H9 (cell line): Measurements from ENCODE around the gene PPM1J. TPM values are rescaled to one million over a fixed set of nuclear protein-coding genes. Genes with fewer than 3 reads are reported as not detected.

Experiments
- DNase-seq: peaks from one replicate; pipeline ENCODE4 v3.0.0-alpha.2; 2017
- H2AFZ ChIP-seq: one replicate; pipeline ENCODE4 v1.6.1; 2013; ENCODE audit warnings: mild to moderate bottlenecking, low read length, control low read depth, moderate library complexity
- H2AK5ac ChIP-seq: 2 replicates; pipeline ENCODE4 v1.6.1; 2013; ENCODE audit warnings: low read length, control low read depth, mixed read lengths; ENCODE audit not compliant: insufficient read length
- H2BK120ac ChIP-seq: one replicate; pipeline ENCODE4 v1.6.1; 2013; ENCODE audit warnings: low read depth, mild to moderate bottlenecking, low read length, control low read depth, inconsistent platforms; ENCODE audit not compliant: poor library complexity, severe bottlenecking
- H2BK12ac ChIP-seq: 2 replicates; pipeline ENCODE4 v1.6.1; 2013; ENCODE audit warnings: low read length, control low read depth, mixed read lengths, low read depth; ENCODE audit not compliant: insufficient read length
- H2BK15ac ChIP-seq: 2 replicates; pipeline ENCODE4 v1.6.1; 2013; ENCODE audit warnings: low read depth, low read length, control low read depth
- H2BK20ac ChIP-seq: one replicate; pipeline ENCODE4 v1.6.1; 2013; ENCODE audit warnings: low read depth, mild to moderate bottlenecking, low read length, control low read depth, inconsistent platforms; ENCODE audit not compliant: poor library complexity, severe bottlenecking
- H2BK5ac ChIP-seq: 2 replicates; pipeline ENCODE4 v1.6.1; 2013; ENCODE audit warnings: low read length, control low read depth, mixed read lengths; ENCODE audit not compliant: insufficient read length
- H3K14ac ChIP-seq: 2 replicates; pipeline ENCODE4 v1.6.1; 2013; ENCODE audit warnings: low read length, control low read depth; ENCODE audit not compliant: insufficient read depth
- H3K18ac ChIP-seq: 2 replicates; pipeline ENCODE4 v1.6.1; 2013; ENCODE audit warnings: low read depth, mild to moderate bottlenecking, mixed read lengths, low read length, control low read depth; ENCODE audit not compliant: insufficient read length
- H3K23ac ChIP-seq: 2 replicates; pipeline ENCODE4 v1.6.1; 2013; ENCODE audit warnings: low read length, control low read depth, mixed read lengths, low read depth; ENCODE audit not compliant: insufficient read length
- H3K23me2 ChIP-seq: 2 replicates; pipeline ENCODE4 v1.6.1; 2013; ENCODE audit warnings: low read depth, mild to moderate bottlenecking, mixed read lengths, low read length, control low read depth; ENCODE audit not compliant: insufficient read length, poor library complexity, severe bottlenecking
- H3K27ac ChIP-seq: 2 replicates; pipeline ENCODE4 v1.5.1; 2013; ENCODE audit warnings: low read length, control low read depth, mixed read lengths, low read depth; ENCODE audit not compliant: insufficient read length
- H3K27me3 ChIP-seq: 2 replicates; pipeline ENCODE4 v1.6.1; 2013; ENCODE audit warnings: low read length, control low read depth, inconsistent platforms; ENCODE audit not compliant: insufficient read depth
- H3K4ac ChIP-seq: 2 replicates; pipeline ENCODE4 v1.6.1; 2013; ENCODE audit warnings: low read depth, mild to moderate bottlenecking, control low read depth, inconsistent platforms, low read length, moderate library complexity
- H3K4me1 ChIP-seq: 2 replicates; pipeline ENCODE4 v1.6.1; 2013; ENCODE audit warnings: low read length, control low read depth, inconsistent platforms; ENCODE audit not compliant: insufficient read depth
- H3K4me2 ChIP-seq: 2 replicates; pipeline ENCODE4 v1.6.1; 2013; ENCODE audit warnings: low read length, control low read depth, mixed read lengths; ENCODE audit not compliant: insufficient read length, insufficient read depth
- H3K56ac ChIP-seq: 2 replicates; pipeline ENCODE4 v1.6.1; 2013; ENCODE audit warnings: low read depth, mild to moderate bottlenecking, mixed read lengths, low read length, control low read depth; ENCODE audit not compliant: insufficient read length
- H3K79me1 ChIP-seq: 2 replicates; pipeline ENCODE4 v1.6.1; 2013; ENCODE audit warnings: low read depth, mild to moderate bottlenecking, moderate library complexity, low read length, control low read depth, inconsistent platforms; ENCODE audit not compliant: insufficient read depth, poor library complexity, severe bottlenecking
- H3K79me2 ChIP-seq: 2 replicates; pipeline ENCODE4 v1.6.1; 2013; ENCODE audit warnings: low read length, control low read depth, inconsistent platforms; ENCODE audit not compliant: insufficient read depth
- H3K9ac ChIP-seq: 2 replicates; pipeline ENCODE4 v1.6.1; 2013; ENCODE audit warnings: low read length, control low read depth, mixed read lengths; ENCODE audit not compliant: insufficient read length; ENCODE audit errors: extremely low read depth
- H3K9me3 ChIP-seq: one replicate; pipeline ENCODE4 v1.6.1; 2013; ENCODE audit warnings: low read depth, low read length, inconsistent platforms; ENCODE audit not compliant: control insufficient read depth
- H3T11ph ChIP-seq: one replicate; pipeline ENCODE4 v1.6.1; 2013; ENCODE audit warnings: mild to moderate bottlenecking, low read length, control low read depth, inconsistent platforms
- H4K20me1 ChIP-seq: one replicate; pipeline ENCODE4 v1.6.1; 2013; ENCODE audit not compliant: control insufficient read depth, insufficient read length, insufficient read depth
- H4K5ac ChIP-seq: 2 replicates; pipeline ENCODE4 v1.6.1; 2013; ENCODE audit warnings: low read depth, mild to moderate bottlenecking, mixed read lengths, low read length, control low read depth; ENCODE audit not compliant: insufficient read length
- H4K8ac ChIP-seq: replicated peaks from 2 replicates; pipeline ENCODE4 v1.6.1; 2013; ENCODE audit warnings: low read length, control low read depth, mixed read lengths, low read depth; ENCODE audit not compliant: insufficient read length
- H4K91ac ChIP-seq: 2 replicates; pipeline ENCODE4 v1.6.1; 2013; ENCODE audit warnings: low read depth, mild to moderate bottlenecking, moderate library complexity, mixed read lengths, low read length, control low read depth; ENCODE audit not compliant: insufficient read length
- H3K27ac Mint-ChIP-seq, 3 experiments: 2 replicates in 2 of 3; 3 replicates in 1 of 3; pipeline ENCODE4 v1.8.0; 2020 to 2021; ENCODE audit warnings: mixed read lengths in 3 of 3, mild to moderate bottlenecking in 1 of 3, moderate library complexity in 1 of 3
- H3K27me3 Mint-ChIP-seq: 2 replicates; pipeline ENCODE4 v1.8.0; 2021; ENCODE audit warnings: low read depth, mild to moderate bottlenecking, moderate library complexity, mixed read lengths
- H3K36me3 Mint-ChIP-seq, 3 experiments: 2 replicates in 2 of 3; 3 replicates in 1 of 3; pipeline ENCODE4 v1.8.0; 2020 to 2021; ENCODE audit warnings: low read depth in 3 of 3, mixed read lengths in 3 of 3; ENCODE audit not compliant: insufficient read depth in 1 of 3
- H3K4me1 Mint-ChIP-seq, 2 experiments: 2 replicates each; pipeline ENCODE4 v1.8.0; 2020; ENCODE audit warnings: mixed read lengths in 2 of 2
- H3K4me3 Mint-ChIP-seq, 2 experiments: 2 replicates in 1 of 2; 3 replicates in 1 of 2; pipeline ENCODE4 v1.8.0; 2020 to 2021; ENCODE audit warnings: mild to moderate bottlenecking in 2 of 2, mixed read lengths in 2 of 2, moderate library complexity in 1 of 2
- H3K9me3 Mint-ChIP-seq, 2 experiments: 2 replicates in 1 of 2; 3 replicates in 1 of 2; pipeline ENCODE4 v1.8.0; 2020; ENCODE audit warnings: mild to moderate bottlenecking in 2 of 2, mixed read lengths in 2 of 2, moderate library complexity in 1 of 2
- CTCF ChIP-seq: fragments of 200-600 bp; sonication (generic); conservative IDR thresholded peaks from 3 replicates; pipeline ENCODE4 v1.8.0; 2021; ENCODE audit warnings: antibody characterized with exemption, mild to moderate bottlenecking
- WGBS: extraction: QIAGEN DNeasy Blood & Tissue Kit; methylation state at CpG from one replicate; pipeline ENCODE4 v1.1.7; 2013; ENCODE audit warnings: missing lambda C conversion rate, low lambda C conversion rate, mixed read lengths; ENCODE audit not compliant: insufficient read length; ENCODE audit errors: extremely low coverage; 5-methylcytosine and 5-hydroxymethylcytosine counted together
- total RNA-seq: library from RNA; stranded (reverse); gene quantifications from 2 replicates; pipeline ENCODE4 v1.2.1, GENCODE V29; 2021

Gene PPM1J
- total RNA-seq, 1 experiment from 2014 or later, result 12.7 TPM

- Histone ChIP-seq H3K18ac (no peak overlapping the region), H2BK5ac (no peak overlapping the region), H3K79me1 (no peaks in the 10 kb centered on the region), H2AK5ac (no peak overlapping the region), H4K20me1 (no peaks in the 10 kb centered on the region), H3K4me2 (no peak overlapping the region), H3T11ph (no peak overlapping the region), H3K9ac (no peak overlapping the region), H3K9me3 (no peaks in the 10 kb centered on the region), H3K23me2 (no peaks in the 10 kb centered on the region), H3K79me2 (no peaks in the 10 kb centered on the region), H3K23ac (no peak overlapping the region), H4K91ac (no peak overlapping the region), H3K27me3 (no peaks in the 10 kb centered on the region), H2BK12ac (no peak overlapping the region), H2BK20ac (no peak overlapping the region), H3K4me1 (peaks cover 2% of the 10 kb centered on the region; the same call in 1 of the 2 replicates), H2AFZ (no peak overlapping the region), H3K14ac (no peak overlapping the region), H4K5ac (no peak overlapping the region), H2BK120ac (no peak overlapping the region), H3K56ac (no peak overlapping the region), H3K27ac (no peak overlapping the region), H3K4ac (no peak overlapping the region), H4K8ac (no peak overlapping the region), H2BK15ac (no peak overlapping the region)
- H3K4me1 Mint-ChIP-seq, result peaks cover 27 to 32% of the 10 kb centered on the region in 2 experiments
- no peak overlapping the region for H3K4me3 Mint-ChIP-seq
- no peak for DNase-seq
- peaks cover 4% of the 10 kb centered on the region for H3K27me3 Mint-ChIP-seq
- no CpG with 5 or more reads among the region's 6 CpGs for WGBS
- H3K36me3 Mint-ChIP-seq, result no peaks in the 10 kb centered on the region; a peak in 1 of 7 replicates
- H3K9me3 Mint-ChIP-seq, result no peaks in the 10 kb centered on the region; a peak in 1 of 5 replicates
- TF ChIP-seq CTCF, result no peak
- H3K27ac Mint-ChIP-seq, result no peak overlapping the region
These were observed 44.1 kb upstream of the PPM1J start for GRCh38 chr1:112759228-112759627.
